ENCODE data around the gene NPIPB9.
"Not testable (repeated sequence)": the region's sequence is repeated elsewhere in the genome, so short reads cannot be mapped to it uniquely, and the experiment has no call there.

Gene NPIPB9

DNA sequence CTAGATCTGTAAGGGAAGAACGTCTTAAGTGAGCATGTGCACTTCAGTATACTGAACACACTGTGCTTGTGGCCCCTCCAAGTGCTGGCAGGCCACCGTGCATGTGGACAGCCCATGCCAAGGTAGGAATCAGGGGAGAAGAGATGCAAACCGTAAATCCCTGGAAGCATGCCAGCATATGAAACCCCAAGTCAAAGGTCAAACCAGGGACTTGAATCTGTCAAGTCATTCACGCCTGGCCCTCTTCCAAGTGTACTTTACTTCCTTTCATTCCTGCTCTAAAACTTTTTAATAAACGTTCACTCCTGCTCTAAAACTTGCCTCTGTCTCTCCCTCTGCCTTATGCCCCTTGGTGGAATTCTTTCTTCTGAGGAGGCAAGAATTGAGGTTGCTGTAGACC, 68.4 kb downstream of the NPIPB9 start:
- no peak for TF ChIP-seq POLR2A (IDR thresholded peaks at IDR 0.05; ENCODE audit: low read depth, low read length)
- FAIRE-seq = no peak
- DNase-seq (ENCODE audit: insufficient read length, low spot score) = no peak

DNA sequence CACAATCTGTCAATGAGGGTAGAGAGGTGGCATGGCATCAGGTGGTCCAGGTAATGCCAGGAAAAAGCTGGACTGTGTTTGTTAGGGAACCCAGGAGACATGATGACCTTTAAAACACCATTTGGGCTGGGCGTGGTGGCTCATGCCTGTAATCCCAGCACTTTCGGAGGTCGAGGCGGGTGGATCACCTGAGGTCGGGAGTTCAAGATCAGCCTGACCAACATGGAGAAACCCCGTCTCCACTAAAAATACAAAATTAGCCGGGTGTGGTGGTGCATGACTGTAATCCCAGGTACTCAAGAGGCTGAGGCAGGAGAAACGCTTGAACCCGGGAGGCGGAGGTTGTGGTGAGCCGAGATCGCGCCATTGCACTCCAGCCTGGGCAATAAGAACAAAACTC, 69.0 kb downstream of the NPIPB9 start:
- not testable (repeated sequence) for FAIRE-seq; DNase-seq (ENCODE audit: insufficient read length, low spot score)

DNA sequence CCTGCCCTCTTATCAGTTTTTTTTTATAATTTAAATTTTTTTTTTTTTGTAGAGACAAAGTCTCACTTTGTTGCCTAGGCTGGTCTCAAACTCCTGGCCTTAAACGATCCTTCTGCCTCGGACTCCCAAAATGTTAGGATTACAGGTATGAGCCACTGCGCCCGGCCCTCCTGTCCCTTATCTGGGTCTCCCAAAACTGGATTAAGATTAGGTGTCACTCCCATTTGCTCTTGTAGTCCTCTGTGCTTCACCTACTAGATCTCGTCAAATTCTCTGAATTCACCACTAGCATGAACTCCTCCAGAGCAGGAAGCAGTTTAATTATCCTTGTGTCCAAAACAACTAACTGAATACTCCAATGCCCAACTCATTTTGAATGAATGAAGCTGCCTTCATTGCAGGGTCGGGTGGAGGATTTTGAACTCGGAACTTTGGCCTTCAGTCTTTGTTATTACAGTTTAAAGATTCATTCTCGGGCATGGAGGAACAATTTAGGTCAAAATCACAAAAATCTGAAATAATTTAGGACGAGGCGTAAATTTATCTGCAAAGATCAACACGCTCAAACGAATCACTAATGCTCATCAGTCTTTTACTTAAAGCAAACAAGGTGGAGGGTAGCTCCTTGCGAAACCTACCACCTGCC, 70.4 kb downstream of the NPIPB9 start:
- DNase-seq (ENCODE audit: insufficient read length, low spot score) = no peak
- FAIRE-seq = no peak
- no peak for TF ChIP-seq POLR2A (IDR thresholded peaks at IDR 0.05; ENCODE audit: low read depth, low read length)

Measured in H54 (cell line).